Inferior parietal cortex (tissue), 1 donor: ENCODE results near the gene EXOSC2.

ENCODE experiments used
- DNase-seq: peaks from one replicate; pipeline ENCODE4 v3.0.0-alpha.2; 2016; ENCODE audit errors: extremely low spot score

Gene EXOSC2

DNA sequence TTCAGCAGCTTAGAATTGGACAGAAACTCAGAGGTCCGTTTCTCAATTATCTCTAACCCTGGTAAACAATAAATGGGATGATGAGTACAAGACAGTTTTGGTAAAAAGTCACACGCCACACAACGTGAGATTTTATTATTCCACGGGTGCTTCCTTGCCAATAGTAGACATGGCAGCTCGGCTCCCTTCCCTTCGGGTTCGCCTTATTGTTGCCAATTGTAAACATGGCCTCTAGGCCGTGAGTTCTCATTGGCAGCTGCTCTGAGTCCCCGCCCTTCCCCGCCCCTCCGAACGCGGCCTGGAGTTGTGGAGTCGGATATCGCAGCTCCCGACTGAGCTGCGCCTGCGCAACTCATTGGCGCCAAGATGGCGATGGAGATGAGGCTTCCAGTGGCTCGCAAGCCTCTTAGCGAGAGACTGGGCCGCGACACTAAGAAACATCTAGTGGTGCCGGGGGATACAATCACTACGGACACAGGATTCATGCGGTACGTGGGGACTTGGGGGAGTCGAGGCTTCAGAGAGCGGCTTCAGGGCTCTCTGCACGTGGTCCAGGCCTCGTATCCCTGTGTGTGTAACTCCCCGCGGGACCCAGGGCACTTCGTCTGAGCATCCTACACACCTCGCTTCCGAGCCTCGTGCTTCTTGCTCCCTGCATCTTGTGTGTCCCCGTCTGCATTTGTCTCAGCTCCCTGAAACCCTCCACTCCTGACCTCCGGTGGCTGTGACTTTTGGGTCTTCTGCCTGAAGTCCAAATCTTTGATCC, at the start of gene EXOSC2:
Gene EXOSC2 (plus strand): TSS at position 355 of the 766 bp plus-strand sequence. CDS start 12 bp downstream, at position 367.
- peak; percentile 97 for DNase-seq

GRCh38 chr9:130651221-130651620, 42.4 kb upstream of the EXOSC2 start:
- no peak for DNase-seq

GRCh38 chr9:130651752-130652151, 41.8 kb upstream of the EXOSC2 start:
- no peak for DNase-seq

DNA sequence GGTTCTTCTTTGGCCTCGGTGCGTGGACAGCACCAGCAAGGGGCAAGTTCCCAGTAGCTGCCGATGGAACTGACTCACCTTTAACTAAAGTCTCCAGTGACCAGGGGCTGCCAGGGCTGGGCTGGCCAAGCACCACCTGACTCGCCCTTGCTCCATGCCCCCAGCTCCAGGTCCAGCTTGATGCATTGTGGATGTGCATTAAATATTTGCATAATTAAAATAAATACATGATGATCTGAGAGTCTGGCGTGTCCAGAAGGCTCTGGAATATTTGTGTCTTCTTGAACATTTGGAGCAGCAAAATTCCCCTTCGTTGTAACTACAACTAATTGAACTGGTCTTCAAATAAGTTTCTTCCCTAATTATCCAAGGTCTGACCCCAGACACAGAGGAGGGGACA, 38.7 kb upstream of the EXOSC2 start:
- DNase-seq, result no peak

DNA sequence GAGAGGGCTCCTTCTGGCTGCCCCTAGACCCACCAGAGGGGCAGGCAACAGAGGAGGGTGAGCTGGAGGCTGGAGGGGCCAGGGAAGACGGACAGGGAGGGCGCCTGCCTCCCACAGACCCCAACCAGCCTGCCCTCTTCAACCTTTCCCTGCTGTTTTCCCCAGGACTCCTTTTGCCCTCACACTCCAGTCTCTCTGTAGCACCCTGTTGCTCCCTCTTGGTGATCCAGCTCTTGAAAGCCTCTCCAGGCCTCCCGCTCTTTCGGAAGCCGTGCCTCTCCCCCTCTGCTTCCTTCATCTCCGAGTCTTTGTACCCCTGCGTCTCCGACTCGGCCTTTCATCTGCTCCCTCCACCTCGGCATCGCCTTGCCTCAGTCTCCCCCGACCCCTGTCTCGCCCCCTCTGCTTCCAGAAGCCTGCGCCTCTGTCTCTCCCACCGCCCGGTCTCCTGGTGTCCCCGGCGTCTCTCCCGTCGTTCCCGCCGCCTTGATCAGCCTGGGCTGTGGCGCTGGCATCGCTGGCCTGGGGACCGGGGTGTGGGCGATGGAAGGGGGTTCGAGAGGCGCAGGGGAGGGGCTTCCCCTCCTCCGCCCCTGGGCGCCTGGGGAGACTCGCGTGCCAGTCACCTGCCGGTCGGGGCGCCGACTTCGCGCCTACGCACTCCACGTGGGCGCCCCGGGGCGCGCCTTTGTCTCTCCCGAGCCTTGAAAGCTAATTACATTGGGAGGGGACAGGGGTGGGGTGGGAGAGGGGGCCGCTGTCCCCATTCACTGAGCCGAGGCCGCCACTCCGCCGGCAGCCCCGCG, 34.5 kb upstream of the EXOSC2 start:
- no peak for DNase-seq

- no peak for DNase-seq
Observed at GRCh38 chr9:130659699-130660248, 33.8 kb upstream of the EXOSC2 start.

DNA sequence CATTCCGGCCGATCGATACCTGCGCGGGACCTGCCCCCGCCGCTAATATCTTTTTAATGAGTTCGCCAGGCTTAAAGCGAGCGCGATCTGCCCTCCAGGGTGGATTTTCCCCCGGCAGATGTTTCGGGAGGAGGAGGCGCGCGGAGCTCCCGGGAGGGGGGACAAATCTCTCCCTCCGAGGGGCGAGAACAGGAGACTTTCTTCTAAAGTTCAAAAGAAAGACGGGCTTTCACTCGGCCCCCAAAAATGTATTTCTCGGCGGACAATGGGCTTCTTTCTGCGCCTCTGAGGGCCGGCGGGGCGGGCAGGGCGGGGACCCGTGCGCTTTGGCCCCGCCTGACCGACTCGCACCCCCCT, 33.3 kb upstream of the EXOSC2 start:
- DNase-seq, result no peak

DNA sequence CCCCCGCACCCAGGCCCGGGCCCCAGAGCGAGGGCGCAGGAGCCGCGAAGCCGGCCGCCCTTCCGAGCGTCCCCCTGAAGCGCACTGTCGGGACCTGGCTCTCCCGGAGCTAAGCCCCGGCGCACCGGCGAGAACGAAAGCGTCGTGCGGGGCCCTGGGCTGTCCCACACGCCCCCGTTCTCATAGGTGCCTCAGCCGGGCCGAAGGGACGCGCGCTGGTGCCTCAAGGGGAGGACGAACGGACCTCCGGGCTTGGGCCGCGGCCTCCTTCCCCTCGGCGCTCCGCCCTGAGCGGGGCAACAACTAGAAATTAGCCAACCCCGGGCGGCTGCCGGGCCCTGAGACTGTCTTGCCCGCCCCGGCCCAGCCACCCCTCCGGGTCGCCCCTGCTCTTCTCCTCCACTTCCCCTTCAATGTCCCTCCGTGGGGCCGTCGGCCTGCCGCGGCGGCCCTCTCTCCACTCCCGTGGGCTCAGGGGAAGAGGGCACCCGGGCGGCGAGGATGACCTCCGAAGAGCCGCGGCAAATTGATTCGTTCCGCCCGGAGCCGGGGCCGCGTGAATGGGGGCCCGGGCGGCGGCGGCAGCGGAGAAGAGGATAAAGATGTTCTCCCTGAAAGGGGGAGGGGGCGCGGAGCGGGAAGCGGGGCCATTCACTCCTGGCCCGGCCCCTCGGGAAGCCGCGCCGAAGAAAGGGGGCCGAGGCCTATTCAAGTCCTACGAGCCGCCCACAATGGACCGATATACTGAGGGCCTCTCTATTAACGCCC, 32.7 kb upstream of the EXOSC2 start:
- DNase-seq, result no peak

DNA sequence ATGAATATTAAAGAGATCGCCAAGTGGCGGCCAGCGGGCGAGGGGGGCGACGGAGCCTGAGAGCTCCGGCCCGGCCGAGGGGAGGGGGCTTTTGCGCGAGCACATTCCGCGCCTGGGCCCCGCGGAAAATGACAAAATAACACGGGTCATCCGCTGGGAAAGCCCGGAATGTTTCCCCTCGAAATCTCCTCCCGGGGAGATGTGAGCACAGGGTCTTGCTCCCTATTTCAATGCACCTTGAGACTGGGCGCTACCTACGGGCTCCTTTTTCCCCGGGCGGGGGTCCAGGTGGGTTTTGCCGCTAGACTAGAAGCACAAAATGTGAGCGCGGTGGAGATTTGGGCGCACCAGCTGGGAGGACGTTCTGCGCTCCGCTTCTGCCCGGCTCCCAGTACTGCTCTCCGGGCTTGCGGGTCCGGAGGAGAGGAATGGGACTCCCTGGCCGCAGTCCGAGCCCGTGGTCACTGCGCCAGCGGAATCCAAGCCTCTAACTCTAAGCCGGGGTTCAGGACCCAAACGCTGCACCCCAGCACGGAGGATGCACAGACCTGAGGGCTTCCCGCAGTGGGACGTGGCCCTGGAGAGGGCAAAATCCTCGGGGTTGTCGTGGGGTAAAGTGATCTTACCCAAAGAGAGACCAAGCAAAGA, 32.0 kb upstream of the EXOSC2 start:
- no peak for DNase-seq

DNA sequence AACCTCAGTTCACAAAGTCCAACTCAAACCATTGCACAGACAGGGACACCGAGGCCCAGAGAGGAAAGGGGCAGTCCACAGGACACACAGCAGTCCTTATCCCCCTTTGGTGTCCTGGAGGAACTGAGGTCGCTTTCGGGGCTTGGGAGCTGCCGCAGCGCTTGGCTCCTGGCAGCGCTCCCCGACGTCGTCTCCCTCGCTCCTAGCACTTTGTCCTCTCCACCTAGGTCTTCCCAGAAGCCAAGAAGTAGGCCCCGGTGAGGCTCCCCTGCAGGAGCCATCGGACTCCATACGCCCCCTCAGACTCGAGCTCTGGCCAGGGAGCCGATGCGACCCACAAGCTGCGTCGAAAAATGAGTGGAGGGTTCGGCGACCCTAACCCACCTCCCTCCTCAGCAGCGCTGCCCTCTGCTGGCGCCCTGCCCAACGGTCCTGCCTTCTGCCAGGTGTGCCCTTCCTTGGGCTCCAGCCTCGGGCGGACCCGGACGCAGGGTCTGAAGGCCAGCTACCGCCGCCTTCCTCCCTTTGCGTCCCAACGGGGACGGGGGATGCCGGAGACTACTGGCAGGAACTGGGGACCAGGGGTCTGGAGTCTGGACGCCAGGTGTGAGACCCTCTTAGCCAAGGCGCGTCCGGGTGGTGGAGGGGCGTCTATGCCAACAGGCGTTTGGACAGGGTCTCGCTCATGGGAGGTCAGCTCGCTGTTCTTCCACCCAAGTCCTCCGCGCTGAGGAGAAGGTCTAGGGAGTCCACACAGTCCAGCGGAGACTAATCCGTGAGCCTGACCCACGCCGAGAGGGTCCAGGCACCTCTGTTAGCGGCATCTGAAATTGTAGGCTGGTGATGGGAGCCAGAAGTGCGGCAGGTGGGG, 31.2 kb upstream of the EXOSC2 start:
- no peak for DNase-seq

- no peak for DNase-seq
Observed at GRCh38 chr9:130662970-130663257, 30.7 kb upstream of the EXOSC2 start.

DNA sequence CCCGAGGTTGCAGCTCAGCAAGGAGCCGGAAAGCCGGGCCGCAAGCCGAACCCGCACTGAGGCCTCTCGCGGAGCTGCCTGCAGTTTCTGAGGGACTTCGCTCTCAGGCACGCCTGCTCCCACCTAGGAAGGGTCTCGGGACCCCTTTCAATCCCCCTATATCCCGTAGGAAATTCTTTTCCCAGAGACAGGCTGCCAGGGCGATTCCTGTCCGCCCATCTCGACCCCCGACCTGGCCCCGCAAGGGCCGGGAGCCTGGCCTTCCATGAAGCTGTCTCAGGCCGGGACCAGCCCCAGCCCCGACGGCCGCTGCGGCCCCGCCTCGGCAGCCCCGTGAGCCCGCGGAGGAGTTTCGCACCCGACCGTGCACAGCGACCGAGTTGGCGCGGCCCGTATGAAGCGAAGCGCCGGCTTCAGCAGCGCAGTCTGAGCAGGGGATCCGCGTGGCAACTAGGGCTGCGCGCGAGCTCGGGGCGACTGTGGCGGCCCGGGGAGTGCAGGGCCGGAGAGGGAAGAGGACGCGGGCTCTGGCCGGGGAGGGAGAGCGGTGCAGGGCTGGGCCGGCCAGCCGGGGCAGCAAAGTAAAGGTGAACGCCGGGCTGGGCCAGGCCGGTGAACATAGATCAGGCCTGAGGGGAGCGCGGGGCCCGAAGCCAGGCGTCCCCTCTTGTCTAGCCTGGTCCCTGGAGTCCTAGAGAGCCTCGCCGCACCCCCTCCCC, 30.2 kb upstream of the EXOSC2 start:
- DNase-seq, result no peak

DNA sequence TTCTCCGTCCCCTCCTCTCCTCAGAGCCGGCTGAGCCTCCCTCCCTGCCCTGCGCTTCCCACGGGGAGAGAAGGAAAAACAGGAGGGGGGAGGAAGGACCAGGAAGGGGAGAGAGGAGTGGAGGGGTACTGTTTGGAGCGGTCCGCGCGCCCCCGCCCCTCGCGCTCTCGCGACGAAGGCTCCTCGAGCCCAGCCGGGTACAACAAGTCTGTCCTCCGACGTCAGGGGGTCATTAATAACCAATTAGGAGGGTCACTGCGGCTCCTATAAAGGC, 29.7 kb upstream of the EXOSC2 start:
- no peak for DNase-seq

GRCh38 chr9:130664251-130665028, 29.1 kb upstream of the EXOSC2 start, which contains the start of gene PRDM12:
Gene PRDM12, plus strand, starts transcription at chr9:130664594. Its CDS starts 60 bp downstream, at chr9:130664654.
- DNase-seq, result no peak

DNA sequence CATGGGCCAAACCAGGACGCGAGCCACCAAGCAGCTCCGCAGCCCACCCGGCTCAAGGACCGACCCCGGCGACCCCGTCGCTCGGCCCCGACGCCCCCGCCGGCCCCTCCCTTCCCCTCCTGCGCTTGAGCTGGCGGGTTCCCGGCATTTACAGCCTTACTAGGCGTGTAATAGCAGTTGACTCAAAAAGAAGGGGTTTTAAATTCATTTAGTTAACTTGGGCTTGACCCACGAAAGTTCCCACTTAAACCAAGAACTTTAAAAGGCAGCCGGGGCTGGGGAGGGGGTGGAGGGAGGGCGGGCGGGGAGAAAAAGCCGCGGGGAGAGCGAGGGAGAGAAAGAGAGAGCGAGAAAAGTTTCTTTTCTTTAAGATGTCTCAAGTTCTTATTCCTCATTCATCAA, 28.6 kb upstream of the EXOSC2 start:
- no peak for DNase-seq

DNA sequence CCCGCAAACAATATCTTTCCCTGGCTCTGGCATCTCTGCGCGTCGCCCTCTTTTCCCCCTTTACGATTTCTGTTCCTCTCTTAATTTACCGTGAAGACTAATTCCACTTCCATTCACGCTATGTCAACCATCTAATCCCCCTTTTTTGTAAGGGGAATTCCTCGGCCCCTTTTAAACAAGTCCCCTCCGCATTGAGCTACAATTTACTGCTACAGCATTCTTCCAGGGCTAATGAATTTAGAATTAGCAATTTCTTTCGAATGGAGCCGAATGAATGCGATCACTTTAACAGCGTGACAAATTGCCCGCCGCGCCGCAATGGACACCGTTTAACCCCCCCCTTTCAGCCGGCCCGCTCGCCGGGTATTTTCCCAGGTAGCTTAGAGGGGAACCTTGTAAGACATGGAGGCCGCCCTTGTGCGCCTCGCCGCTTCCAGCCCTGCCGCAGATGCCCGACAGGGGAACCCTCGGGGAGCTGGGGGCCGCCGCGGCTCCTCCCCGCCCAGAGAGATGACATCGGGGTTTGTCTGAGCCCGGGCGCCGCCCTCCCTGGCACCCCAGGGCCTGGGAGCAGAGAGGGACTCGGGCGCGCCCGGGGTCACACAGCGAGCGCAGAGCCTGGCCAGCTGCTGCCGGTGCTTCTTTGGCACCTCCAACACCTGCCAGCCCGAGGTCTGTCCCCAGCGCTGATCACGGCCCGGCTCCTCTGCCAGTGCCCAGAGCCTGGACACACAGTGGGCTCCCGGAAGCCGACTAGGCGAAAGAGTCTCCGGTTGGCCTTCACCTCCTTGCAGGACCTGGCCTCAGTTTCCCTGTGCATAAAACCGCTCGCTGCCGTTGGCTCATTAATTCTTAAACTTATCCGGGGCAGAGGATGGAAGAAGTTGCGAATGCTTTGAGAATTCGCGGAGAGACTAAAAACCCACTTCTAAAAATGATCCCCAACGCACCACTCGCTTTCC, 27.9 kb upstream of the EXOSC2 start:
- DNase-seq, result no peak

GRCh38 chr9:130666393-130667119, 27.0 kb upstream of the EXOSC2 start:
- DNase-seq, result no peak

GRCh38 chr9:130667120-130667435, 26.5 kb upstream of the EXOSC2 start:
- DNase-seq, result no peak
